ENCODE data around the gene ANO3. TPM values are rescaled to one million over a fixed set of nuclear protein-coding genes. Genes with fewer than 3 reads are reported as not detected.

Gene ANO3
- total and polyA plus RNA-seq, 4 donors = 0.02 to 0.63 (median 0.16) TPM

- Histone ChIP-seq H3K27me3 (ENCODE audit: control insufficient read depth in 3 of 3, insufficient read depth in 3 of 3, low read length in 2 of 3) (no peaks in the 10 kb centered on the region), H3K27ac (ENCODE audit: low read depth in 1 of 2, low read length in 1 of 2) (no peak overlapping the region), H3K4me1 (ENCODE audit: control insufficient read depth in 5 of 5, insufficient read depth in 5 of 5, low read length in 5 of 5) (peaks cover 0 to 27% (median 6%) of the 10 kb centered on the region in 5 donors), H3K9me3 (ENCODE audit: control insufficient read depth in 4 of 4, insufficient read depth in 3 of 4, low read length in 3 of 4) (no peaks in the 10 kb centered on the region), H3K4me3 (no peak overlapping the region), H3K36me3 (ENCODE audit: control insufficient read depth in 4 of 4, insufficient read depth in 4 of 4, low read length in 4 of 4) (no peaks in the 10 kb centered on the region), H3K9ac (ENCODE audit: insufficient read depth in 1 of 2, low read length in 2 of 2) (no peak overlapping the region)
- peak; percentile 53 to 92 (median 90) for DNase-seq
- no peak for ATAC-seq (ENCODE audit: insufficient read depth, low FRiP score)
- no peak for TF ChIP-seq CTCF (IDR thresholded peaks at IDR 0.05; ENCODE audit: control extremely low read depth, extremely low read depth)
- 66 to 77% methylated on average over 5 of the region's 5 CpGs for WGBS, 2 donors
These were observed 371.7 kb downstream of the ANO3 start for GRCh38 chr11:26703411-26704191.

GRCh38 chr11:26704249-26704648, 372.3 kb downstream of the ANO3 start:
- H3K36me3 ChIP-seq (ENCODE audit: control insufficient read depth in 4 of 4, insufficient read depth in 4 of 4, low read length in 4 of 4) = no peaks in the 10 kb centered on the region
- ATAC-seq (ENCODE audit: insufficient read depth, low FRiP score) (peak; percentile 34), DNase-seq (no peak)
- H3K4me1 ChIP-seq (ENCODE audit: control insufficient read depth in 5 of 5, insufficient read depth in 5 of 5, low read length in 5 of 5) = peaks cover 0 to 32% (median 6%) of the 10 kb centered on the region in 5 donors
- no peaks in the 10 kb centered on the region for H3K27me3 ChIP-seq (ENCODE audit: control insufficient read depth in 3 of 3, insufficient read depth in 3 of 3, low read length in 2 of 3)
- no peak overlapping the region for H3K27ac ChIP-seq (ENCODE audit: low read depth in 1 of 2, low read length in 1 of 2)
- WGBS, 2 donors = 61 to 79% methylated on average over 1 of the region's 1 CpG
- no peak overlapping the region for H3K4me3 ChIP-seq
- no peak for TF ChIP-seq CTCF (IDR thresholded peaks at IDR 0.05; ENCODE audit: control extremely low read depth, extremely low read depth)
- H3K9me3 ChIP-seq (ENCODE audit: control insufficient read depth in 4 of 4, insufficient read depth in 3 of 4, low read length in 3 of 4) = no peaks in the 10 kb centered on the region
- no peak overlapping the region for H3K9ac ChIP-seq (ENCODE audit: insufficient read depth in 1 of 2, low read length in 2 of 2)

DNA sequence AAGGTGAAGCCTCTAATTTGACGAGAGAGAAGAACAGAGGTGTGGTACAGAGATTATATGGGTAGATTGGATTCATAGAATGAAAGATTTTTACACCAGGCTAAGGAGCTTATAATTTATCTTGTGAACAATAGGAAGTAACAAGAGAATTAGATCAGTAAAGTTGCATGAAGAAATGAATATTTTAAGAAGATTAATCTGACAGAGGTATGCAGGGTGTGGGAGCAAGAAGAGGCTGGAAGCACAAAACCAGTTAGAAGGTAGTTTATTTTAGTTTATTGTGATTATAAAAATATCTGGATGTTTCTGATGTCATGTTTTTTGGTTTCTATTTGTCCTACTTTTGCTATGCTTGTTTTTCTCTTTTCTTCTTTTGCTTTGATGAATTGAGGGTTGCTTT, 374.3 kb downstream of the ANO3 start:
- ATAC-seq (ENCODE audit: insufficient read depth, low FRiP score) (no peak), DNase-seq (no peak)
- Histone ChIP-seq H3K4me3 (no peak overlapping the region), H3K4me1 (ENCODE audit: control insufficient read depth in 5 of 5, insufficient read depth in 5 of 5, low read length in 5 of 5) (peaks cover 0 to 27% (median 6%) of the 10 kb centered on the region in 5 donors), H3K27ac (ENCODE audit: low read depth in 1 of 2, low read length in 1 of 2) (no peak overlapping the region), H3K27me3 (ENCODE audit: control insufficient read depth in 3 of 3, insufficient read depth in 3 of 3, low read length in 2 of 3) (no peaks in the 10 kb centered on the region), H3K9ac (ENCODE audit: insufficient read depth in 1 of 2, low read length in 2 of 2) (no peak overlapping the region), H3K36me3 (ENCODE audit: control insufficient read depth in 4 of 4, insufficient read depth in 4 of 4, low read length in 4 of 4) (no peaks in the 10 kb centered on the region), H3K9me3 (ENCODE audit: control insufficient read depth in 4 of 4, insufficient read depth in 3 of 4, low read length in 3 of 4) (no peaks in the 10 kb centered on the region)
- TF ChIP-seq CTCF (IDR thresholded peaks at IDR 0.05; ENCODE audit: control extremely low read depth, extremely low read depth) = no peak
- 87 to 88% methylated on average over 1 of the region's 1 CpG for WGBS, 2 donors

Data from lung (tissue), 12 donors.